GM21619 (cell line): ENCODE data around the gene FYB1.
A peak's percentile ranks its signal among the peaks of the same experiment; 100 is the strongest.

Source experiments
- ATAC-seq: cut with Tn5 transposase; IDR thresholded peaks from one replicate; pipeline ENCODE4 v1.9.1; 2021; ENCODE audit not compliant: unreplicated experiment

The FYB1 gene

GRCh38 chr5:39092581-39093351 is 126.6 kb downstream of the FYB1 start:
- no peak for ATAC-seq

DNA sequence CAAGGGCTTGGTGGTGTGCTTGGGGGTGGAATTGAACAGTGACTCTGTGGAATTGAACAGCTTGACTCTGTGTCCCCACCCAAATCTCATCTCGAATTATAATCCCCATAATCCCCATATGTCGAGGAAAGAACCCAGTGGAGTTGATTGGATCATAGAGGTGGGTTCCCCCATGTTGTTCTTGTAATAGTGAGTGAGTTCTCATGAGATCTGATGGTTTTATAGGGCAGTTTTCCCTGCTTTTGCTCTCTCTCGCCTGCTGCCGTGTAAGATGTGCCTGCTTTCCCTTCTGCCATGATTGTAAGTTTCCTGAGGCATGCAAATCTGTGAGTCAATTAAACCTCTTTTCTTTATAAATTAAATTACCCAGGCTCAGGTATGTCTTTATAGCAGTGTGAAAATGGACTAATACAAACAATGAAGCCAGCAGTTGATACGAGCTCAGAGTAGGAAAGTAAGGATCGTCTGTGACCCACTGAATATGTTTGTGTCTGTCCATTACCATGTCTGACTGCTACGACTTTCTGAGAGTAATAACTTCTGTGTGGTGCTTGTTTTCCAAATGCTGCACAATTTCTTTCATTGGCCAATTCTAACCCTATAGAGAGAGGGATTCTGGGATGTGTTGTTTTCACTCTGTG is 127.3 kb downstream of the FYB1 start:
- ATAC-seq, result no peak

GRCh38 chr5:39083968-39084367 is 135.4 kb downstream of the FYB1 start:
- no peak for ATAC-seq

- ATAC-seq, result no peak
These were observed 136.4 kb downstream of the FYB1 start for GRCh38 chr5:39082995-39083394.

- ATAC-seq, result peak; percentile 37
These were observed 138.7 kb downstream of the FYB1 start for GRCh38 chr5:39080597-39081204.

GRCh38 chr5:39080168-39080567 is 139.2 kb downstream of the FYB1 start:
- ATAC-seq, result no peak

GRCh38 chr5:39079147-39079546 is 140.2 kb downstream of the FYB1 start:
- no peak for ATAC-seq

GRCh38 chr5:39076757-39077728 is 142.3 kb downstream of the FYB1 start:
- no peak for ATAC-seq

GRCh38 chr5:39076101-39076756 is 143.1 kb downstream of the FYB1 start:
- no peak for ATAC-seq

DNA sequence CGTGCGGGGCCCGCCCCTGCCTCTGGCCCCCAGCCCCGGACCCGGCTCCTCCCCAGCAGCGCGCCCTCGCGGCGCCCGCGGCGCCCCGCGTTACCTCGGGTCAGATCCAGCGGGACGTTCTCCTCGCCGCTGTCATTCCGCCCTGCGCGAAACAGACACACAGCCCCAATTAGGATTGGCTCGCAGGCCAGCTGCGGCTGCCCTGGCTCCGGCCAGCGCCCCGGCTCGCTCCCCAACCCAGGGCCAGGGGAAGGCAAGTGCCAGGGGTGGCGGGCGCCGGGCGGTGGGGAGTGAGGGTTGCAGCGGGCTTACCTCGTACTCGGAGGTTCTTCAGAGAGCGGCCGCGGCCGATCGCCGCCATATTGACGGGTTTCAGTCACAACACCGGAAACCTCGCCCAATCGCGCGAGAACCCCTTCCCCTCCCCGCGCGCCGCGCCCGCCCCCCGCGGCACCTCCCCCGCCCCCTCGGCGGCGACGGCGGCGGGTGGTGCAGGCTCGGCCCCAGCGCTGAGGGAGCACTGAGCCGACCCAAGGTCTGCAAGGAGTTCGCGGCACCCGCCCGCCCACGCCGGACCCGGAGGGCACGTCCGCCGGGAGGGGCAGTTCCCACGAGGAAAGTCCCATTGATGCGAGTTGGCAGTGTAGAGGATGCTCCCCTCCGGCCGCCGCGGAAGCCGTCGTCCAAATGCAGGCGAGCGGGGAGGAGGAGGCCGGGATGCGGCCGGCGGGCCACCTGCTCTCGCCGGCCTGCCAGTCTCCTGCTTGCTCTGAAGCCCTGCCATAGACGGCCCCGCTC is 145.1 kb downstream of the FYB1 start, which contains the start of gene RICTOR:
Gene RICTOR, minus strand, starts transcription at position 383 of the 798 bp plus-strand sequence. Its CDS starts 22 bp downstream, at position 361.
- peak; percentile 63 for ATAC-seq

DNA sequence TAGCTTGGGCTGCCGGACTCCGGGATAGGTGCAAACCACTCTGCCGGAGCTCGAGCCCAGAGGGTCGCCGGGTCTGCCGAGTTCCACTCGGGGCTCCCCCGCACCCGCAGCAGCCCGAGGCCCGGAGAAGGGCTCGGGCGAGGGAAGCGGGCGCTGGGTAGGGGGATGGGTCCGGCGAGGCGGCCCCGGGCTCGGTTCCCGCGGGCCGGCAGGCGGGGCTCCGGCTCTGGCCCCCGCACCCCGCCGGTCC is 145.7 kb downstream of the FYB1 start:
- ATAC-seq, result peak; percentile 22

DNA sequence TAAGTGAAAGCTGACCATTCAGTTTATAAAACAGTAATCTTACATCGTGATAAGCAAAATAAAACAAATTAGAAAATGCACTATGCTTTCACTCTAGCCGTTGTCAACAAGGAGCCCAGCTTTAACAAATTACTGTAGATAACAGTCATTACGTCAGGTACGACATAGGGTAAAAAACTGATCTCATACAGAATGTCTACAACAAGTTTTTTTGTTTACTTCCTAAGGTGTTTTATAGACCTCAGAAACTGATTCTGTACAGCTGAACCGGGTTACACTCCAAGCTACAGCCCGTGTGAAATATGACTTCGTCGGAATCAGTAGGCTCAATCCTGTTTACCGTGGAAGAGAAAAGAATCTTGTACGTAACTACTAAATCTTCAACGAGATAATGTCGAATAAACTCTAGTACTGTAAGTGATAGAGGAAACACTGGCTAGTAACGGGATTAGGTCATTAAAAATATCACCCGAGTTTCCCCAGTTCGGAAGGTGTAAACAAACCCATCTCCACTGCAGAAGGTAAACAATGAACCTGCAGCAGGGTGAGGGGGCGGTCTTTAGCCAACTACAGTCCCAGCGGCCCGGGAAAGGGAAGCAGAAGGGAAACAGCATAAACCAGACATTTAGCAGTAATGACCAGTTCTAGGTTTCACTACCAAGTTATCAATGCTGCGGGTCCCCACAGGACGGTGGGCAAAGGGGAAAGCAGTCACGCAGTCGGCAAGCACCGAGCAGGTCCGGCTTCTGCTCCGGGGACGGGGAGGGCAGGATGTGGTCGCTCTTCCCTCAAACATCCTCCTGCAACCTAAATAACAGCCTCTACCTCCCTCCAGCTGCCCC is 146.2 kb downstream of the FYB1 start:
- peak; percentile 41 for ATAC-seq

DNA sequence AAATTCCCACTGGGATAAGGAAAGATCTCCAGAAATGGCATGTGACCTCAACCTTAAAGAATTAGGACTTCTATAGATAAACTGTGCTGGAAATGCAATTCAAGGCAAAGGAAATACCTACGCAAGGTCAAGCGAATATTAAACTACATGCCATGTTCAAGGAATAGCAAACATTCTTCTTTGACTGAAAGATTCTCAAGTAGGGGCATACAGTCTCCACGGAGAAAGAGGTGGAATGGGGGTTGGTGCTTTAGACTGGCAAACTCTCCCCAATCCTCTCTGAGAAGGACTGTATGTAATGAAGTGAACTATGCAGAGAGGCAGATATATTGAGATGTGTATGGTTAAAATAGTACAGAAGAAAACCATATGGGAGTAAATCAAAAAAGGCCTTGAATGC is 151.3 kb downstream of the FYB1 start:
- no peak for ATAC-seq

- no peak for ATAC-seq
These were observed 154.9 kb downstream of the FYB1 start for GRCh38 chr5:39064450-39064849.

GRCh38 chr5:39063037-39063436 is 156.3 kb downstream of the FYB1 start:
- no peak for ATAC-seq

DNA sequence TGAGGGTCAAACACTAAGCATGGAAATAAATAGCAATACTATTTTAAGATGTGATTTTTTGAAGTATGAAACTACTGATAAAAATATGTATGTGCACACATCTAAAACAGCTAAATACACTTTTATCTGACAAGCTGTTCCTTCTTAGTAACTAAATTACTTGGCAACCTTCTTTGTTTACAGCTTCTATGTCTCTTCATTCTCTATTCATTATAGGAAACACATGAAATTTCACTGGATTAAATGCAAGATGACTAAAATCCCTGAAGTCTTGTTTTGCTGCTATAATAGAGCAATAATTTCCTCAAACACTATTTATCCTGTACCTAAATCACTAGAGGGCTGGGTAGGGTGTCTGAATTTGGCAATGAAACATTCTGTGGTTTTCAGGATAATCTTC is 156.8 kb downstream of the FYB1 start:
- ATAC-seq, result no peak

GRCh38 chr5:39062104-39062503 is 157.3 kb downstream of the FYB1 start:
- ATAC-seq, result no peak

DNA sequence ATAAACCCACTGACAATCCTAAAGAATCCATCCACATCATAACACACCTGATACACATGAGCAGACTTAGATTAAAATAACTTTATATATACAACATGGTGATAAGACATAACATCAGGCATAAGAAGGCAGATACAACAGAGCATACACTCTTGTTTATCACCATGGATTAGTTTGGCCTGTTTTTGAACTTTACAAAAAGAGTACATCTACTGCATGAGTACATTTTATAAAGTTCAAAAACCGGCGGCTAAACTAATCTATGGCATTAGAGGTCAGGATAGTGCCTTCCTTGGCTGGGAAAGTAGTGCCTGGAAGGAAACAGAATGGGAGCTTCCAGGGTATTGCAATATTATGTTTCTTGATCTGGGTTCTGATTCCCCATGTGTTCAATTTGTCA is 160.3 kb downstream of the FYB1 start:
- ATAC-seq, result no peak
